Superior temporal gyrus (tissue), 1 donor: ENCODE results near the gene FHAD1.
A peak's percentile ranks its signal among the peaks of the same experiment; 100 is the strongest.
"Not testable (repeated sequence)": the region's sequence is repeated elsewhere in the genome, so short reads cannot be mapped to it uniquely, and the experiment has no call there.

Source experiments
- DNase-seq: peaks from one replicate; pipeline ENCODE4 v3.0.0-alpha.2; 2016; ENCODE audit errors: extremely low spot score

The FHAD1 gene

DNA sequence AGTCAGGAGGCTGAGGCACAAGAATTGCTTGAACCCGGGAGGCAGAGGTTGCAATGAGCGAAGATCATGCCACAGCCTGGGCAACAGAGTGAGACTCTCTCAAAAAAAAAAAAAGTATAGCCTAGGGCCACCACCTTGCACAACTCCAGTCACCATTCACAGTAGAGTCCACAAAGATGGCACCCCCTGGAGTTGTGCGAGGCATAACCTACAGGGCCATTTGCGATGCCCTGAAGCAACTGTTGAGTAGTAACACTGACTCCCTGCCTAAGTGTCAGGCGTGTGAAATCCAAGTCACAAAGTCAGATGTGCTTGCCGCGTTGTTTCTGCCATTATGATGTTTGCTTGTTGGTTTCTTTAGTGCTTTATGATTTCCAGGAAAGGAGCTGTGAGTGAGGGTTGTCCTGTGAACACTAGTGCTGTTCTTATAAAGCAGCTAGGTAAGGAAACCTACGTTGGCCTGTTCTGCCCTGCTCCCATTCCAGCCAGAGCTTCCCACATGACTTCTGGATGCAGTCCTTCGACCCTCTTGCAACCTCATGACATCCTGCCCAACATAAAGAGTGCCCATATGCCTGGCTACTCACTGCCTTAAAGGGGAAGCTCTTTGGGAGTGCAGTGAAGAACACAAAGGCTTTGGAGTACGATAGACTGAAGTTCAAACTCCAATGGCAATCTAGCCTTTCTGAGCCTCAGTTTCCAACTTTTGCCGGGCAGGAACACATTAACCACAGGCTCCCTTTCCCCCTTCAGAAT is 29.8 kb downstream of the FHAD1 start:
- DNase-seq = no peak

DNA sequence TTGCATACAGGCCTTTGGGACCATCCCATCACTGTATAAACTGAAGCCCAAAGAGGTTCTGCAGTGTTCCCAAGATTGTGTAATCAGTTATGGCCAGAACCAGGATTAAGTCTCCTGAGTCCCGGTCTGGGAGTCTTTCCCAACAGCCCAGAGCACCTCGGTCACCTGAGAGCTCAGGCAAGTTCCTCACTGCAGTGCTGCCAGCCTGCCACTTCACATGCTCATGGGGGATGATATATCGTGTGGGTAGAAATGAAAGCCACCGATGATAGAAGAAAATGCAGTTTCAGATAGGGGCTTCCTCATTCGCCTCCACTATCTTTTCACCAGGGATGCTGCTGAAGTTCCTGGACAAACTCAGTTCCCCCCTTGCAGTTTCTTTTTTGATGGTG is 30.4 kb downstream of the FHAD1 start:
- DNase-seq = no peak

DNA sequence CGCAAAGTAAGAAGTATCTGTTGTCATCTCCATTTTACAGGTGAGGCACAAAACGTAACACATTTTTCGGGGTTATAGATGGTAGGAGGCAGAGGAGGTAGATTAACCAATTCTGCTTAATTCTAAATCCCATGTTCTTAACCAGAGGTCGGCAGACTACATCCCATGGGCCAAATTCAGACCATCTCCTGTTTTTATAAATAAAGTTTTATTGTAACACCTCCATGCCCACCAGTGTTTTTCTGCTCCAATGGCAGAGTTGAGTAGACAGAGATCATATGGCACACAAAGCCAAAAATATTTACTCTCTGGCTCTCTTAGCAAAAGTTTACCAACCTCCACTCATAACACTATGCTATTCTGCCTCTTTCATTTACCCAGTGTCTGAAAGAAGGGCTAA is 30.9 kb downstream of the FHAD1 start:
- no peak for DNase-seq

DNA sequence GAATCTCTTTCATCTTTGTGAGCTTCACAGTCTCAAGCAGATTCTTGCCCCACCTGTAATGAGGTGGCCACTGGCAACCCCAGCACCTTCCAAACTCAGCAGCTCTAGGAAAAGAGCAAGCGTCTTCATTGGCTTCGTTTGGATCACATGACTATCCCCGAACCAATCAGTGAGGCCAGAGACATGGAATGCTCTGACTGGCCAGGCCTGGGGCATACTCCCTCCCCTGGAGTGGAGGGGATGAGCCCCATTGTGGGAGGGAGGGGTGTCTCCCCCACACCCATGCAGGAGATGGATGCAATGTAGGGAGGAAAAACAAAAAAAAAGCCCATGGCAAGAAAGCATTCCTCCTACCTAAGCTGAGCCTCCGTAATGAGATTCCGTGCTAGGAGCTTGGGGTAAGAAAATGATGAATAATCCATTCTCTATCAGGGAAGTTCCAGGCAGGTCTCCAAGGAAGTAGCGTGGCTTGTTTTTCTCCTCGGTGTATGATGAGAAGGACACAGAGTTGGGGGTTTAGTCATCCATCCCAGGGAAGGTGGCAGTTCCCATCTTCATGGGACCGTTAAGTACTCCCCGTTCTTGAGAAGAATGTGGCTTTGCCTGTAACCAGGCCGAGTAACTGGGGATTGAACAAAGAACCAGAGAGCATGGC is 32.7 kb downstream of the FHAD1 start:
- DNase-seq = no peak

DNA sequence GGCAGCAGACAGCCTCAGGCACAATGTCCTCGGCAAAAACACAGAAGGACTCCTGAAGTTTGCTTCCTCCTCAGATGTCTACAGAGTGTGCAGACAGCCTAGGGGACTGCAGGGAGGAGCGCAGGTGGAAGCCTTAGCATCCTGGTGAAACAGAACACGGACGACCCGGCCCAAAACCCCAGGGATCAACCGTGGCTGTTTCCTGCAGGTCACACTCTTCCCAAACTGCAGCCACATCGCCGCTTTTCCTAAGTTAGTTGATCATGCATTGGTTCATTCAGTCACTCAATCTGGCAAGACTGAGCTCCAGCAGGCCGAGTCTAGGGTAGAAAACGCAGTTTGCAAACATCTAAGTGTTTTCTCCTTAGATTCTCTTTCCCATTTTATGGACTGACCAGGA is 33.4 kb downstream of the FHAD1 start:
- DNase-seq = no peak

DNA sequence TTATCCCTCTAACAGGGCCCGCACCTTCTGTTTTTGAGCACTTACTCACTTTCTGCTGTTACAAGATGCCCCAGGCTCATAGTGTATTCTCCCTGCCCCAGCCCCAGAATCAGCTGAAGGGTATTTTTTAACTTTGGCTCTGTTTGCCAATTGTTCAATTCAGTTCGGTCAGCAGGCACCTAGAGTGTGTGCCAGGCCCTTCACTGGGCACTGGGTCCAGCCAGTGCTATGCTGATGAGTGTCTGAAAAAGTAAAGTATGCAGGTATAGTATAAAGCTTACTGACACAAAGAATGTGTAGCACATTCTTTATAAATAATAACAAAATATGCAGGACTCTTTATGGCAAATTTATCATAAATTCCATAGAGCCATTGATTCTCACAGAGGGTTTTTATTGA is 35.0 kb downstream of the FHAD1 start:
- no peak for DNase-seq

DNA sequence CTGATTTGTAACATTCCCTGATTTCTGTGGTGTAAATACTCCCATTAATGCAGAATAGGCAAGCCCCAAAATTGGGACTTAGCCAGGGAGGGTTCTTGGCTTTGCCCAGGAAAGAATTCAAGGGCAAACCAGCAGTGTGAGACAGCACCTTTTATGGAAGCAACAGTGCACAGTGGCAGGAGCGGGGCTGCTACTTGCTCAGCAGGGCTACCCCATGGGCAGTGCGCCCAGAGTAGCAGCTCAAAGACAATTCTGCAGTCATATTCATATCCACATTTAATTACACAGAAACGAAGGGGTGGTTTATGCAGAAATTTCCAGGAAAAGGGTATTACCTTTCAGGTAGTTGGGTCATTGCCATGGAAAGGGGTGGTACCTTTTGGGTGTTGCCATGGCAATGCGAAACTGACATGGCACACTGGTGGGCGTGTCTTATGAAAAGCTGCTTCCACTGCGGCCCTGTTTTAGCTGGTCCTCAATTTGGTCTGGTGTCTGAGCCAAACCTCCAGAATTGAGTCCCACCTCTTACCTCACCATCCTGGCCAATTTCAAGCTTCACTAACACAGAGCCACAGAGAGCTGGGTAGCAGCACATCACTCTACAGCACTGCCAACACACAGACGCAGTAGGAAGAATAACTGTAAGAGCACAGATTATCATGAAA is 35.9 kb downstream of the FHAD1 start:
- no peak for DNase-seq

DNA sequence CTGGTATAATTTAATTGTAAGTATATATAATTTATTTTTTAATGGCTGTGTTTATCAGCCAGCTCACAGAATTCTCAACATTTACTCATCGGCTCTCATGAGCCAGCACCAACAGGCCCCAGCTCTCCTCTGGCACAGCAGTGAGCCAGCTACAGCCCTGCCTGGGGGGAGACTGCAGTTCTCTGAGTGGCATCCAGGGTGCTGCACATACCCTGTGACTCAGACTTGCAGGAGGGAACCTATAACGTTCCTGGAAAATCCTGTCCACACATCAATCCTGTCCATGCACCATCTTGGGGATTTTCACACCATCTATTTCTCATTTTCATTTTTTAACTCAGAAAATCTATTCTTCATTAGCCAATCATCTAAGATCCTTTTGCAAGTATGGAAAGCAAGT is 36.5 kb downstream of the FHAD1 start:
- no peak for DNase-seq

DNA sequence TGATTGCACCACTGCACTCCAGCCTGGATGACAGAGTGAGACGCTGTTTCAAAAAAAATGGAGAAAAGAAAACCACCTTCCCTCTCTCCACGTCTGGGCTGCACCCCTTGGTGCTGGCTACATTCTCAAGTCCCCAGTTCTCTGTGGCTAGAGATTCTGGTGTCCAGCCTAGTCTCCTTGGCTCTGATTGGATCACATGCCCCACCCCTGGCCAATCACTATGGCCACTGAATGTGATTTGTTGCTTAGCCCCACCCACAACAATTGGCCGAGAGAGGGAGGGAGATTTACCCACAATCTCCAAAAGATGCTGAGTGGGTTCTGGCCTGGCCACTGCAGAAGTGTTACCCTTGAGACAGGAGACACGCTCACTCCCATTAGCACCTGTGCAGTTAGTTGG is 39.4 kb downstream of the FHAD1 start:
- no peak for DNase-seq

DNA sequence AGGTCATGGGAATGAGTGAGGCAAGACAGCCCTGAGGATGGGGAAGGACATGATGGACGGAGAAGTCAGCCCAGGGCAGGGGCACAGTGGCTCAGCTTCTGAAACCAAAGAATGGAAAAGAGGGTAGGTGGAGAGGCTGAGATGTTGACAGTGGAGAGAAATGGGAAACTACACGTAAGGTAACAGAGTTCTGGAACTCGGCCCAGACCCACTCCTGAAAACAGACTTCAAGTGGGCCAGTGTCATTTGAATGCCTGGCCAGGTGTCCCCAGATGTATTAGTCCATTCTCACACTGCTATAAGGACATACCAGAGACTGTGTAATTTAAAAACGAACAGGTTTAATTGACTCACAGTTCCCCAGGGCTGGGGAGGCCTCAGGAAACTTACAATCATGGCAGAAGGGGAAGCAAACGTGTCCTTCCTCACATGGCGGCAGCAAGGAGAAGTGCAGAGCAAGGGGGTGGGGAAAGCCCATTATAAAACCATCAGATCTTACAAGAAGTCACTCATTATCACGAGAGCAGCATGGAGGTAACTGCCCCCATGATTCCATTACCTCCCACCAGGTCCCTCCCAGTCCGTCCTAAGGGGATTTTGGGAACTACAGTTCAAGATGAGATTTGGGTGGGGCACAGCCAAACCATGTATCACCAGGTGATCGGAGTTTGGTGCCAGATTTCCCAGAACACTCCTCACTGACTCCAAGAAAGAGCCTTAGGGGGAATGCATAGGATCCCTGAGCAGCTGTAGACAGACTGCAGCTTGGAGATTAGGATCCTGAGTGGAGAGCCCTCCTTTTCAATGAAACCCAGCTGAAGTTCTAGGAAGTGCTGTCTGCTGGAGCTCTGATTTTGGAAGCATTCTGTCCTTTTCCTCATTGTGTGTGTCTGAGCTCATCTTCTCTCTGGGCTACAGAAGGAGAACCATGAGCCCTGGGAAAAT is 40.3 kb downstream of the FHAD1 start:
- DNase-seq = no peak

DNA sequence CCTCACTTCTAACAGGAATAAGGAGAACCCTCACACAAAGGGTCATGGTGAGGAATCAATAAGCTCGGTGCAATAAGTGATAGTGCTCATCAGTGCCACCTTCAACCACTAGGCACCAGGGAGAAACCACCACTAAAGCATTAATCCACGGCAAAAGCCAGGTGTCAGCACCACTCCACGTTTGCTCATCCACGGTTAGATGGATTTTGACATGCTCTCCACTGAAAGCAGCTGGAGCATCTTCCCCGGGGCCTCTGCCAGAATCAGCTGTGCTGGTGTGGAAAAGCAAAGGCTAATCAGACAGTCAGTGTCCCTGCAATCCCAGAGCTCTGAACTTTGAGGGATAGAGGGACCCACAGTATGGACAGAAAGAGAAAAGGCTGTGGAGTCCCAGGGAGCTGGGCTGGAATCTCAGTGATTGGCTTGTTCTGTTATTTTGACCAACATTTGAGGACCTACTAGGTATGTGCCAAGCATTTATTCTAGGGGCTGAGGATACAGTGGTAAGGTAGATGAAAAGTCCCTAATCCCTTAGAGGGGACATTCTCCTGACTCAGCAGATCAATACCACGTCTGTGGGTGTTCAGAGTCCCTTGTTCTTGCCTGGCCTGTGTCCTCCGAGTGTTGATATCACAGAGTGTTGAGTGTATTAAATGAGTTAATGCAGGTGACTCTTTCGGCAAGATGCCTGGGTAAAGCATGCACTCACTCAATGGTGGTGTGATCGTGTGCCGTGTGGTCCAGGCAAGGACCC is 41.3 kb downstream of the FHAD1 start:
- no peak for DNase-seq

DNA sequence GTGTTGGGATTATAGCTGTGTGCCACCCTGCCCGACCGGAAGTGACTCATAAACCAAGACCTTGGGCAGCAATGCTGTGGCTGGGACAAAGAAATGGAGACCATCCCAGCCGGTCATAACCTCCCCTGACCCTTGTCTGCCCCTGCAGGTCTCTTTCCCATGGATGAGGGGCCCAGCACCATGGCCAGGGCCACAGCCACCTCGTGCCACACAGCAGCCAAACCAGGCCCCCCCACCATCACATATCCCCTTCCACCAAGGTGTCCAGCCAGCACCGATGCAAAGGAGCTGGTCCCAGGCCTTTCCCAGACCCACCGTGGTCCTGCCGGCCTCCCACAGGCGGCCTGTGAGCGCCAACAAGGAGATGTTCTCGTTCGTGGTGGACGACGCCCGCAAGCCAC is 42.2 kb downstream of the FHAD1 start:
- DNase-seq = no peak

DNA sequence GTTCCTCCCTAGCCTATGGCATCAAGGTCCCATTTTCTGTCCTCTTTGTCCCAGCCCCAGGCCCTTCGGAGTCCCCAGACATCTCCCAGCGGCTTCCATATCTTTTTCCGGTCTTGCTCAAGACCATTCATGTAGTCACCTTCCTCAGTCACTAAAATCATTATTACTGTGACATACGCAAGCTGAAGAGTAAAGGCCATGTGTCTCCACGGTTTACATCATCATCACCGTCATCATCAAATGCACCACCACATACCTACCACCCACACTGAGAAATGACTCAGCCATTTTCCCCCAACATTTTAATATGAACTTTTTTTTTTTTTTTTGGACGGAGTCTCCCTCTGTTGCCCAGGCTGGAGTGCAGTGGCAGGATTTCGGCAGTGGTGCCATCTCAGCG is 43.4 kb downstream of the FHAD1 start:
- DNase-seq = no peak

DNA sequence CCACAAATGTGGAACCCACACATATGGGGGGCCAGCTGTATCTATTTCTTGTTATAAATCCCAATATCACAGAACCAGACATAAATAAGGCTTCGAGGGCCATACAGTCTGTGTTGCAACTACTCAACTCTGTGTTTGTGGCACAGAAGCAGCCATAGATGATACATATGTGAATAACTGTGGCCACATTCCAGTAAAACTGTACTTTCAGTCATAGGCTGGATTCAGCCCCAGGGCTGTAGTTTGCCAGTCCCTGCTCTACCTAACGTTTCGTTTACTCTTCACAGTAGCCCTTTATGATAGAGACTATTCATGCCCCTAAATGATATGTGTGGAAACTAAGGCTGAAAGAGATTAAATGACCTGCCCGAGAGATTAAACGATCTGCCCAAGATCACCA is 48.7 kb downstream of the FHAD1 start:
- DNase-seq = no peak

DNA sequence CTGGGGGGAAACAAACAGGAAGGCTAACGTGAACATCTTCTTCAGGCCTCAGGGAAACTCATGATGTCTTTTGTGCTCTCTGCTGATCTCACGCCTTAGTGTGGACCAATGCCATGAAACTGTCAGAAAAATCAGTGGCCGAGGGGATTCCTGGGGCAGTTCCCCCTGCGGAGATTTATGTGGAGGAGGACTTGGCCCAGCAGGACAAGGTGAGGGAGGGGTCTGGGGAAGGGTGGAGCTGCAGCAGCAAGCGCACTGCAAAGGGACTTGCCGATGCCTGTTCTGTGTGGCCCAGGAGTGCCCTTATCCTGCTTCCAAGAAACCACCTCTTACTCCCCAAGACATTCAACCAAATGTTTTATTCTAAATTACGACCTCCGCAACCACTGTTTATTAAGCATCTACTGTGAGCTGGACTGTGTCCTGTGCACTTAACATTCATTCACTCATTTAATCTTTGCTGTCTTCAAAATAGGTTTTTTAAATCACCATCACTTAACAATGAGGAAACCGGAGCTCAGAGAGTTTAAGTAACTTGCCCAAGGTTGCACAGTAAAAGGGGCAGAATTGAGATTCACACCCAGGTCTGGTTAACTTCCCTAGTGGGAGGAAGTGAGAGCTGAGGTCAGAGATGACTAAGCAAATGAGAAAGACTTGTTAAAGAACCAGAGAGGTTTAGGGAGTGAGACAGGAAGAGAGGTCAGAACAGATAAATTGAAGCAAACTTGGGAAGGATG is 49.7 kb downstream of the FHAD1 start:
- no peak for DNase-seq

DNA sequence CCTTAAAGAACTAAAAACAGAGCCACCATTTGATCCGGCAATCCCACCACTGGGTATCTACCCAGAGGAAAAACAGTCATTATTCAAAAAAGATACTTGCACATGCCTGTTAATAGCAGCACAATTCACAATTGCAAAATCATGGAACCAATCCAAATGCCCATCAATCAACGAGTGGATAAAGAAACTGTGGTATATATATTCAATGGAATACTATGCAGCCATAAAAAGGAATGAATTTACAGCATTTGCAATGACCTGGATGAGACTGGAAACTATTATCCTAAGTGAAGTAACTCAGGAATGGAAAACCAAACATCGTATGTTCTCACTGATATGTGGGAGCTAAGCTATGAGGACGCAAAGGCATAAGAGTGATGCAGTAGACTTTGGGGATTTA is 51.0 kb downstream of the FHAD1 start:
- not testable (repeated sequence) for DNase-seq

DNA sequence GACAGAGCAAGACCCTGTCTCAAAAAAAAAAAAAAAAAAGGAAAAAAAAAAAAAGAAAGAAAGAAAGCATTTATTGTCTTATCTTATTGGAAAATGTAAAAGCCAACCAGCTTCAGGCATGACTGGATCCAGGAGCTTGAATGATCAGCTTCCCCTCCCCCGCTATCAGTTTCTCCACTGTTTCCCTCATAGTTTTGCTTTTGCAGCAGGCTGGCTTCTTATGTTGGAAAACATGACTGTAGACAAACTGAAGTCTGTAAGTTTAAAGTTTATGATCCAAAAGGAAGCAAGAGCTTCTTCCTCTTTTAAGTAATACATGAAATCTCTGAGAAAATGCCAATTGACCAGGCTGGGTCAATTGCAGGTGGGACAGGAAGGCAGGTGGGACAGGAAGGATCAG is 52.2 kb downstream of the FHAD1 start:
- no peak for DNase-seq

DNA sequence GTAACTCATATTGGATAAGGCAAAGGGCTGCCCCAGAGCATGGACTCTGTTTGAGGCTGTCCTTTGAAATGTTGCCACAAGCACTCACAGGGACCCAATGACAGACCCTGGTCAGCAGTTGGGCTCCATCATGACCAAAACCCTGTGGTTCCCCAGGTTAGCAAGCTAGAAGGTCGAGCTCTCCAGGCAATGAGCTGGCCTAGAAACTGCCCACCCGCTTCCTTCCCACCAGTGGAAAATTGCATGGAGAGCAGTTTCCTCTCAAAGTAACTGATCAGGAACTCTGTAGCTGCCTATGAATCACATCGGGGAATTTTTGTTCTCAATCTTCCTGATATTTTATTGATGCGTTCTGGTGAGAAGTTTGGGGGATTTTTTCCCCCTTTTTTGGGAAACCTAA is 52.8 kb downstream of the FHAD1 start:
- DNase-seq = no peak

DNA sequence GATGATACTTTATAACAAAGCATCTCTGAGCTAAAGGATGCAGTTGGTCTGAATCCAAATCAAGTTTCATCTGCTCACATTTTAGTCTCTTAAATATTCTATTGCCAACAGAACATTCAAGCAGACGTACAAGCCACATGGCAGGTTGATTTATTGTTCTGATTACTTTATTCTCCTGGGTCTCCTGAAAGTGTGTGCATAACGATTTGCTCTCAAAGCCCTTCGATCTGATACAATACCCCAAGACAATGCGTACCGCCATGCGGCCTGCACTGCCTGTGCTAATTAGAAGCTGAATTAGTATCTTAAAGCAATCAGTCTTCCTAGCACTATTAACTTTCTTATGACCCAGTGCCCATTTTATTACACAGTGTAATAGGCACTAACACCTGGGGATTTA is 56.9 kb downstream of the FHAD1 start:
- DNase-seq = no peak

DNA sequence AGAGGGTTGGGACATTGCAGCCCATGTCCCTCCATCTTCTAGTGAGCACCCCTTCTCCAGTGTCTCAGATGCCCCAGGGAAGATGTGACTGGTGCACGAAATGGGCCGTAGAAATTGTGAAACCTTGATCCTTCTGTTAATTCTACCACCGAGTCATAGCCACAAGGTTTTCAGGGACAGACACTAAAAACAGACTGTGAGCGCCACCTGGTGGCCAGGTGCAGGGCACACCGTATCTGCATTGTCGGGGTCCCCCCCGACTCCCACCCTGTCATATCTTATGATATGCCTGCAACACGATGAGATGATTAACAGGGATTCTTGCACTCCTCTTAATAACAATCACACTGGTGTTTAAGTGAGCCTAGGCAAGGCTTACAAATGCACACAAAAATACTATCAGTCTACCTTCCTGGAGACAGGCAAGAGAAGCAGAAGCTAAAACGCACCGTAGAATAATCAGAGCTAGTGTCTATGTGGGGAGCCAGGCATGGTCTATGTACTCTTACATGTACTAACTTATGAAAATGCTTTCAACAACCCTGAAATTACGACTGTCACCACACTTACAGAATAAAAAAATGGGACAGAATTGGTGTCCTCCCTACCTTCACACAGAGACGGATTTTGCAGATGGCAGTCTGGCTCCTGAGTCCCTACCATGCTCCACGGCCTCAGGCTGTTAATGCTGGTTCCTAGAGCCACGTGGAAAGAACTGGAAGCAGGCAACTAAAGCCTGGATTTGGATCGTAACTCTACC is 57.9 kb downstream of the FHAD1 start:
- peak; percentile 69 for DNase-seq
